Sciatic nerve (tissue), 2 donors: Measurements from ENCODE around the gene BCL2L12. TPM values are rescaled to one million over a fixed set of nuclear protein-coding genes. Genes with fewer than 3 reads are reported as not detected.
"Not testable (repeated sequence)": the region's sequence is repeated elsewhere in the genome, so short reads cannot be mapped to it uniquely, and the experiment has no call there.

Experiments
- ATAC-seq: fragments of 200-7000 bp; cut with Tn5 transposase; one replicate; pipeline ENCODE4 v1.9.1; 2020; ENCODE audit warnings: mild to moderate bottlenecking, moderate library complexity
- DNase-seq: peaks from one replicate; pipeline ENCODE4 v3.0.0-alpha.2; 2020; ENCODE audit warnings: low spot score
- intact Hi-C: fragments of 100-400 bp; cut with DNase I; formaldehyde crosslinking; loops from one replicate; pipeline ENCODE4 v1.14.2; 2022
- total RNA-seq: library from RNA; stranded (reverse); fragmentation: NEBNext Ultra II Directional; extraction: Animal tissue kit (Norgen Biotek cat#: 25700); gene quantifications from one replicate; pipeline ENCODE4 v1.2.1, GENCODE V29; 2021
- donor health status: DM: no; HTN: no; CAD: no.
- donor health status: DM: no; HTN: no; CAD: no.

Gene BCL2L12
- 11.5 TPM for total RNA-seq

- DNase-seq (peak; percentile 100), ATAC-seq (peak; percentile 97)
- intact Hi-C loops: loop anchor here (5.0 kb wide), 1 partner anchor 213 kb away; the partner anchor contains the start of genes ALDH16A1 and PIH1D1
Observed at GRCh38 chr19:49665351-49666119, at the start of gene BCL2L12, which contains the start of gene IRF3. Gene BCL2L12, plus strand, starts transcription at chr19:49665933. Its CDS starts 760 bp downstream, at chr19:49666693. Gene IRF3, minus strand, starts transcription at chr19:49665857. Its CDS starts 1,019 bp downstream, at chr19:49664838.

DNA sequence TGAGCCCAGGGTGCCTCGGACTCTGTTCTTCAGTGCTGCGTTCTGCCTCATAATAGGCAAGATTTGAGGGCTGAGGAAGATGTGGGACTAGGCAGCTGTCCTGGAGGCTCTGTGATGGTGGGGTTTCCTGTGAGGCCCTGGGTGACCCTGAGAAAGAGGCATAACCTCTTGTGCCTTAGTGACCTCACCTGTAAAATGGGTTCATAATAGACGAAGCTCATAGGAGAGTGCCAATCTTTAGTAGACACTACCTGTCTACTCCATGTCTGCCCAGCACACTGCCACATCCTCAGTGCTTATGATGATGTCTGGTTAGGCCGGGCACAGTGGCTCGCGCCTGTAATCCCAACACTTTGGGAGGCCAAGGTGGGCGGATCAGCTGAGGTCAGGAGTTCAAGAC lies 49.2 kb upstream of the BCL2L12 start:
- DNase-seq (no peak), ATAC-seq (no peak)
- intact Hi-C loops: no loop called here

DNA sequence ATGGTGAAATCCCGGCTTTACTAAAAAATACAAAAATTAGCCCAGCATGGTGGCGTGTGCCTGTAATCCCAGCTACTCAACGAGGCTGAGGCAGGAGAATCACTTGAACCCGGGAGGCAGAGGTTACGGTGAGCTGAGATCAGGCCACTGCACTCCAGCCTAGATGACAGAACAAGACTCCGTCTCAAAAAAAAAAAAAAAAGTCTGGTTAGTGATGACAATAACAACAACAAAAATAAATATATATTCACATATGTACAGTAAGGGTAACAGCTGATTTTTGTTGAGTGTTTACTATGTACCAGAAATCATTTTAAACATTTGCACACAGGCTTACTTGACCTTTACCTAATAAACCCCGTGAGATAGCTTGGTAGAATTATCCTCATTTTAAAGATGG lies 48.8 kb upstream of the BCL2L12 start:
- ATAC-seq (no peak), DNase-seq (no peak)
- intact Hi-C loops: no loop called here

DNA sequence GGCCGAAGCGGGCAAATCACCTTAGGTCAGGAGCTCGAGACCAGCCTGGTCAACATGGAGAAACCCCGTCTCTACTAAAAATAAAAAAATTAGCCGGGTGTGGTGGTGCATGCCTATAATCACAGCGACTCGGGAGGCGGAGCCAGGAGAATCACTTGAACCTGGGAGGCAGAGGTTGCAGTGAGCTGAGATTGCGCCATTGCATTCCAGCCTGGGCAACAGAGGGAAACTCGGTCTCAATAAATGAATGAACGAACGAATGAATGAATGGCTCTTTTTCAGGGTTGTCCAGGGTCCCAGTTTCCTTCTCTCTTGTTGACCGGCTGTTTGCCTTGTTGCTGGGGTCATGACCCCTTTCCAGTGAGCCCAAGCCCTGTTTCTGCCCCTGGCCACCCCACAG lies 47.9 kb upstream of the BCL2L12 start:
- ATAC-seq, DNase-seq, intact Hi-C loops: not testable (repeated sequence)

DNA sequence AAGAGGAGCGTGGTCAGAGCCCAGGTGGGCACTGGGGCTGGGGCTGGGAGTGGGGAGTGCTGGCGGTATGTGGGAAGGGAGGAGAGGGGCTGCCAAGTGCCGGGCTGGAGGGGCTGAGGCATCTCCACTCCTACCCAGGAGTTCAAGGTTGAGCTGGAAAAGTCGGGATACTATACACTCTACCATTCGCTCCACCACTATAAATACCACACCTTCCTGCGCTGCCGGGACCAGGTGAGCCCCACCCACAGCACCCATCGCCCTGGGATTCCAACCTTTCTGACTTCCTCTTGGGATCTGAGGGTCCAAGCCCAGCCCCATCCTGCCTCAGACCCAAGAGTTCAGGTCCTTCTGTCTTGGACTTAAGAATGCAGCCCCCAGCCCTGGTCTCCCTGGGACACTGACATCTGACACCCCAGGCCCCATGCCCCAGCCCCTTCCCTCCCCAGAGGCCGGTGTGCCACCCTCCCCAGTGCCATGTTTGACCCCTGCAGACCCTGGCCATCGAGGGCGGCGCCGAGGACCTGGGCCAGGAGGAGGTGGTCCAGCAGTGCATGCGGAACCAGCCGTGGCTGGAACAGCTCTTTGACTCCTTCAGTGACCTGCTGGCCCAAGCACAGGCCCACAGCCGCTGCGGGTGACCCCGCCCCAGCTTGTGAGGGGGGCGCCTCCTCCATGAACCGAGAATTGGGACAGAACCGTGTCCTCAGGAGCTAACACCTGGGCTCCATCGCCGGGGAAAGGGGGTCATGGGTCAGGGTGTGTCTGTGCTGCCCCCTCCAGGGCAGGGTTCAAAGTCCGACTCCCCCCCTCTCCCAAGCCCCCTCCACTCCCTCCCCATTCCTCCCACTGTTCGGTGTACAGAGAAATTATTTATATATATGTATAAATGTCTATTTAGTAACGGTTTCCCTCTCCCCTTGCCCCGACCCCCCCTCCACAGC lies 40.5 kb upstream of the BCL2L12 start:
- intact Hi-C loops: no loop called here
- DNase-seq (no peak), ATAC-seq (peak; percentile 7)

GRCh38 chr19:49626226-49626625 lies 39.5 kb upstream of the BCL2L12 start:
- intact Hi-C loops: no loop called here
- DNase-seq (no peak), ATAC-seq (no peak)

- DNase-seq (no peak), ATAC-seq (peak; percentile 19)
- intact Hi-C loops: no loop called here
Observed at GRCh38 chr19:49629659-49630058, 36.1 kb upstream of the BCL2L12 start.

DNA sequence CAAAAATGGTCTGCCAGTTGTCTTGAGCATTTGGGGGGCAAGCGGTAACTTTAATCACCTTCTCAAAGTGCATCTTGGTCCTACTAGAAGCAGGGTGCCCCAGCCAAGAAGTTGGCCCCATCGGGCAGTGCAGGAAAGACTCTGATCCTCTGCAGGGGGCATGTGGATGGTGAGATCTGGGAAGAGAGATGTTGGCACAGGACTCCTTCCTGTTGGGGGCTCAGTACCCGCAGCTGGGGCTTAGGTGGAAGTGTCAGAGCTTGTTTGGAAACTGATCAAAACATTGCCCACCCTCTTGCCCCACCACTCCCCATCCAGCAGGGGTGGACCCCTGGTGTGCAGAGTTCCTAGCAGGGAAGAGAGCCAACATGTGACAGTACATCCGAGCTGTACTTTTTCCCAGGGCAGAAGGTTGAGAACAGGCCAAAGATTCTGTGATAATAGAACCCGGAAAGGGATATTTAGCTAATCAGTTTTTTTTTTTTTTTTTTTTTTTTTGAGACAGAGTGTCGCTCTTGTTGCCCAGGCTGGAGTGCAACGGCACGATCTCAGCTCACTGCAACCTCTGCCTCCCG lies 34.6 kb upstream of the BCL2L12 start:
- DNase-seq (no peak), ATAC-seq (no peak)
- intact Hi-C loops: no loop called here

DNA sequence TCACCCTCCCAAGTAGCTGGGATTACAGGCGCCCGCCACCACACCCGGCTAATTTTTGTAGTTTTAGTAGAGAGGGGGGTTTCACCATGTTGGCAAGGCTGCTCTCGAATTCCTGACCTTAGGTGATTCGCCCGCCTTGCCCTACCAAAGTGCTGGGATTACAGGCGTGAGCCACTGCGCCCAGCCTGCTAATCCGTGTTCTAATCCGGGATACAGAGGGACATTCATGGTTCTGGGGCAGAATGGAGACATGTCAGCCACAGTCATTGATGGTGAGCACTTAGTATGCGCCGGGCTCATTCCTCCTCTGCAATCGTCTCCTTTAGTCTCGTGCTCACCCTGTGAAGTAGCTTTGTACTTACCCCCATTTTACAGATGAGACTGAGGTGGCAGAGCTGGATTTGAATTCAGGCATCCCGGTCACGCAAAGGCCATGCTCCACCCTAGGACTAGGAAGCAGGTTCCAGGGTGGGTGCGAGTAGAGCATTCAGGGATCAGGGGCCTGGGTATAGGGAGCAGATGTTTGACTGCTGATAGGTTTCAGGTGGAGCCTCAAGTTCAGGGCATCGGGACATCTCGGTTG lies 34.0 kb upstream of the BCL2L12 start:
- ATAC-seq (no peak), DNase-seq (no peak)
- intact Hi-C loops: no loop called here

DNA sequence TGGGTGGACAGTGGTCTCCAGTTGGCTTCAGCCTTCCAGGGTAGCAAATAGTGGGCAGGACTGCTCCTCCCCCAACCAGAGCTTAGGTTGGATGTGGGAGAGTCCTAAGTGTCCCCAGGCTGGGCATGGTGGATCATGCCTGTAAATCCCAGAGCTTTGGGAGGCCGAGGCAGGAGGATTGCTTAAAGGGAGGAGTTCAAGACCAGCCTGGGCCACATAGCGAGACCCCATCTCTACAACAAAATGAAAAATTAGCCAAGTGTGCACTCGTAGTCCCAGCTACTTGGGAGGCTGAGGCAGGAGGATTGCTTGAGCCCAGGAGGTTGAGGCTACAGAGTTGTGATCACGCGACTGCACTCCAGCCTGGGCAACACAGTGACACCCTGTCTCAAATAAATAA lies 33.2 kb upstream of the BCL2L12 start:
- intact Hi-C loops: no loop called here
- ATAC-seq (no peak), DNase-seq (no peak)

GRCh38 chr19:49633273-49633672 lies 32.5 kb upstream of the BCL2L12 start:
- ATAC-seq, intact Hi-C loops, DNase-seq: not testable (repeated sequence)

DNA sequence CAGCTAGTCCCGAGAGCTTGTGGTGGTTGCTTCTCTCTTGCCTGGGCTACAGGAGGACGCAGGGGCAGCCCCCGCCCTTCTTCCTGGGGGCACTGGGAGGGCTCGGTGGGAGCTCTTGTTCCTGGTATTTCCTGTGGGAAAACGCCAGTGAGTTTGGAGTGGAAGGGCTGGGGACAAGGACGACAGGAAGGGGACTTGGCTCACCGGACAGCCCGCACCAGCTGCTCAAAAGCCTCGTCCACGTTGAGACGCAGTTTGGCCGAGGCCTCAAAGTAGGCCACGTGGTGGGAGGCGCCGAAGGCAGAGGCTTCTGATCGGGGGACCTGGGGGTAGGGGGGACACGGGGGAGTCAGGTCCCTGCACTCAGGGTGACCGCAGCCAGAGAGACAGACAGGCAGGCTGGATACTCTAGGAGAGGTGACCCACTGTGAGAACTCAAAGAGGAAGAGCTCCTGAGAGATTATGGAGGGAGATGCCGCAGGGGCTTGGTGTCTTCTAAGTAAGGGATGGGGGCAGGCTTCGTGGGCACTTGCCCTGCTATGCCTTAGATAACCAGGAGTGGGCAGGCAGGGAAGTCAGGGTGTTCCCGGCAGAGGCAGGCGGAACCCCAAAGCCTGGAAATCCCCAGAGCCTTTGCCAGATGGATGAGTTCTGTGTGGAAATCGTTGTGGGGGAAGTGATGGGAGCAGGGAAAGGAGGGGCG lies 30.1 kb upstream of the BCL2L12 start:
- intact Hi-C loops: no loop called here
- ATAC-seq: no peak
- DNase-seq: no peak

DNA sequence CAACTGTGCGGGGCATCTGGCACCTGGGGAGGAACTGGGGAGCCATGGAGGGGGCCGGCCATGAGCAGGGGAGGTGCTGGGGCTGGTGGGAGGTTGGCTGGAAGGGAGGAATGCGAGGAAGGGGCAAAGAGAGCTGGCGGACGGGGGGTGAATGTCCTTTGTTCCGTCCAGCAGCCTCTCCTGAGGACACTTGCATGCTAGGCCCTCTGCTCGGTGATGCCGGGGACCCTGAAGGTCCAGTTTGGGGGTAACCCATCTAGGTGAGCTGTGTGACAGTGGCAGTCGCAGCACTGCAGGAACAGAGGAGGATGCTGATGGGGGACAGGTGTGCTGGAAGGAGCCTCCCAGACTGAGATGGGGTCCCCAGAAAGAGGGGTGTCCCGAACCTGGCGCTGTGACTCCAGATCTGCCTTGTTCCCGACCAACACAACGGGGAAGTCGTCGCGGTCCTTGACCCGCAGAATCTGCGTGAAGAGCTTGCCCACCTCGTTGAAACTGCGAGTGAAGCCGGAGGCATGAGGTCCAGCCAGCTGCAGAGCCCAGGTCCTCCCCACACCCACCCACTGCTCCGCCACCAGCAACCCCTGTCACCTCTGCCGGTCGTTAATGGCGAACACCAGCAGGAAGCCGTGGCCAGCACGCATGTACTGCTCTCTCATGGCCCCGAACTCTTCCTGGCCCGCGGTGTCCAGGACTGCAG lies 29.4 kb upstream of the BCL2L12 start:
- ATAC-seq (no peak), DNase-seq (no peak)
- intact Hi-C loops: no loop called here

DNA sequence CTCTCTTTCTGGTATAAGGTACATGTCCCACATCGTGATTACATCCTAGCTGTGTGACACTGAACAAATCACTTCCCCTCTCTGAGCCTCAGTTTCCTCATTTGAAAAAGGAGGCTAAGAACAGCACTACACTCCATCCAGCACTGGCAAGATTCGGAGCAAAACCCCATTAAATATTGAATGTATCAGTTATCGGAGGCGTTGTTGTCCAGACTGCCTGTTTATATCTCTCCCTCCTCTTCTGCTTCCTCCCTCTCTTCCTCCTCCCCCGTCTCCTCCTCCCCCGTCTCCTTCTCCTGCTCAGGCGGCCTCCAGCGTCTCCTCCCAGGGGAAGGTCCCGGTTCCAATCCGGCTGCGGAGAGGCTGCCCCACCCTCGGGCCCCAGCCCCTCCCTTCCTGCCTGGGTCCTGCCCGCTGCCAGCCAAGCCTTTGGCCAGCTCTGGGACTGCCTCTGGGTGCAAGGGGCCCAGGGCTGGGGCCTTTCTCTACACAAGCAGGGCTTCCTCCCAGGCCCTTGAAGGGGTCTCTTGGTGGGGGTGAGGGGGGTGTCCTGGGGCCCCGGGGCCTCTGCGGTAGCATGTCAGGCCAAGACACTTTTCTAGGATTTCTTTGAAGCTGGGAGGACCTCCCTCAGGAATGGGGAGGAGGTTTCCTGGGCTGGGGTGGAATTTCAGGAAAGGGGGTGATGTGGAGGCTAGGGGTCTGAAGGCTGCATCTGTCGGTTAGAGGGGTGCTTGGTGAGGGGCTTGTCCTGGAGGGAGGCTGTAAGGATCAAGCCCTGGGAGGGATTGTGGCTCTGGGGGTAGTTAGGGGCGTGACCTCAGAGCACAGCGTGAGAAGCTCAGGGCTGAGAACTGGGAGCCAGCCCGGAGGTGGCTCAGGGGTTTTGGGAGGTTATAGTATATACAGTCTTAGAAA lies 27.7 kb upstream of the BCL2L12 start:
- intact Hi-C loops: no loop called here
- peak; percentile 93 for DNase-seq
- ATAC-seq: peak; percentile 25

DNA sequence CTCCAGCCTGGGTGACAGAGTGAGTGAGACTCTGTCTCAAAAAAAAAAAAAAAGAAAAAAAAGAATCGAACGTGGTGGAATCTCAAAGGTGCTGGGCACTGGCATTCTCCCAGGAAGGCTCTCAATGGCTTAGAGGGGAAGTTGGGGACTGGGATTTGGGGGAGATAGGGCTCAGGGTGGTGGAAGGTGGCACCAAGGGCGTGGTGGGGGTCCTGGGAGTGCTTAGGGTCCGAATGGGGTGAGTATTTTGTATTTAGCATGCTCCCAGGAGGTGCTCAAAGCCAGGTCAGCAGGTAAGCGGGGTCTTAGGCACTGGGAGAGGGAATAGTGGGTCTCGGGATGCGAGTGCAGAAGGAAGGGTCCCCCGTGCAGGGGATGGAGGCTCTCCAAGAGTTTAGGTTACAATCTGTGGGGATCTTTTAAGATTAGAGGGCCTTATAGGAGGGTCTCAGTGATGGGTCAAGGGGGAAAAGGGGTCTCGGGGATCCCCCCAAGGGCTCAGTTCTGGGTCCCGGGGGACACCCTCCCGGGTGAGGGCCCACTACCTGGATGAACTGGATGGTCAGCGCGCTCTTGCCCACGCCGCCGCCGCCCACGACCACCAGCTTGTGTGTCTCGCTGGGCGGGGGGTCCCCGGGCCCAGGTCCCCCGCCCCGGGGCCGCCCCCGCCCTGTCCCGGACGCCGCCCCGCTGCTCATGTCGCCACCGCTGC lies 26.2 kb upstream of the BCL2L12 start:
- ATAC-seq (no peak), DNase-seq (no peak)
- intact Hi-C loops: no loop called here

DNA sequence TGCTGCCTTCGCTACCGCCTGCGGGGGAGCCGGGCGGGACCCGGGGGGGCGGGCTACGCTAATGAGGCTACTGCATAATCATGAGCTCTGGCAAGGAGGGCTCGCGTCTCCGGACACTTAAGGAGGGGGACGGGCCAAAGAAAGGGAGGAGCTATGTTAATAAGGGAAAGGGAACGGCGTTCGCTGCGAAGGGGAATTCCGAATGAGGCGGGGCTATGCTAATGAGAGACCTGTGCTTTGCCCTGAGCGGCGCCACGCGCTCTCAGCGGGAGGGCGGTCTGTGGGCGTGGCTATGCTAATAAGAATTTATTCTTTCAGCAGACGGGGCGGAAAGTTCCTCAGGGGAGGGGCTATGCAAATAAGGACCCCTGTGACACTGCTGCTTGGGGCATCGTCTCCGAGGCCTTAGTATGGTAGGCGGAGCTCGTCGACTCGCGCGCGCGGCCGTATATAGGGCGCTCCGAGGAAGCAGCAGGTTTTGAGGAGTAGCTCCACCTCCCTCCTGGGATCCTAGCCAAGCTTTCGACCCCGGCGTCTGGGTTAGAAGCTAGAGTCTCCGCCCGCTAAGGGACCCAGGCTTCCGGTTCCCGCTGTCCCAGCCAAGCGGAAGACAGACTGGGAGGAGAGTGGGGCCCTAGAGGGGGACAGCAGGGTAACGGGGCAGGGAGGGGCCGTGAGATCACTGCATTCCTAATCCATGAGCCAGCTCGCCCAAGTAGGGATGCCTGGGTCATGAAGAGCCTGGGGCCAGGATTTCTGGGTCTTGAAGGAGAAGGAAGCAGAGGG lies 25.4 kb upstream of the BCL2L12 start, which contains the start of gene RRAS:
RRAS (minus strand) TSS at position 31 of the 786 bp plus-strand sequence. CDS start 45 bp downstream, outside the sequence.
- DNase-seq (peak; percentile 100), ATAC-seq (peak; percentile 81)
- intact Hi-C loops: no loop called here
